HL-60 (cell line): ENCODE measurements around the gene TAGLN3.

ENCODE experiments used
- DNase-seq, 2 experiments: peaks; one replicate each; pipeline ENCODE4 v3.0.0-alpha.2; 2010 to 2020; ENCODE audit warnings: low read depth in 1 of 2, low spot score in 1 of 2
- H3K27ac ChIP-seq: fragments of 250-450 bp; sonication (Bioruptor Pico); replicated peaks from 2 replicates; pipeline ENCODE4 v1.5.1; 2020; ENCODE audit warnings: mild to moderate bottlenecking, moderate library complexity
- H3K27me3 ChIP-seq: fragments of 250-450 bp; sonication (Bioruptor Pico); 2 replicates; pipeline ENCODE4 v1.5.1; 2021; ENCODE audit warnings: mild to moderate bottlenecking, moderate library complexity; ENCODE audit not compliant: insufficient read depth, poor library complexity, severe bottlenecking
- H3K4me3 ChIP-seq: replicated peaks from 2 replicates; pipeline ENCODE4 v1.5.1; 2011; ENCODE audit warnings: mild to moderate bottlenecking, control low read depth, low read length; ENCODE audit not compliant: insufficient read depth
- CTCF ChIP-seq: IDR thresholded peaks from one replicate; pipeline ENCODE4 v1.5.1; 2011; ENCODE audit warnings: low read length, control low read depth, inconsistent platforms; ENCODE audit not compliant: insufficient read depth
- GABPA ChIP-seq: IDR thresholded peaks from 2 replicates; pipeline ENCODE4 v1.6.1; 2012; ENCODE audit warnings: low read depth
- POLR2AphosphoS5 ChIP-seq: IDR thresholded peaks from 2 replicates; pipeline ENCODE4 v1.6.1; 2012; ENCODE audit warnings: low read depth
- REST ChIP-seq: IDR thresholded peaks from 2 replicates; pipeline ENCODE4 v1.6.1; 2012; ENCODE audit warnings: low read depth; ENCODE audit not compliant: insufficient replicate concordance
- SPI1 ChIP-seq: IDR thresholded peaks from 2 replicates; pipeline ENCODE4 v1.6.1; 2012; ENCODE audit warnings: low read depth, mild to moderate bottlenecking, borderline replicate concordance

TAGLN3 gene

DNA sequence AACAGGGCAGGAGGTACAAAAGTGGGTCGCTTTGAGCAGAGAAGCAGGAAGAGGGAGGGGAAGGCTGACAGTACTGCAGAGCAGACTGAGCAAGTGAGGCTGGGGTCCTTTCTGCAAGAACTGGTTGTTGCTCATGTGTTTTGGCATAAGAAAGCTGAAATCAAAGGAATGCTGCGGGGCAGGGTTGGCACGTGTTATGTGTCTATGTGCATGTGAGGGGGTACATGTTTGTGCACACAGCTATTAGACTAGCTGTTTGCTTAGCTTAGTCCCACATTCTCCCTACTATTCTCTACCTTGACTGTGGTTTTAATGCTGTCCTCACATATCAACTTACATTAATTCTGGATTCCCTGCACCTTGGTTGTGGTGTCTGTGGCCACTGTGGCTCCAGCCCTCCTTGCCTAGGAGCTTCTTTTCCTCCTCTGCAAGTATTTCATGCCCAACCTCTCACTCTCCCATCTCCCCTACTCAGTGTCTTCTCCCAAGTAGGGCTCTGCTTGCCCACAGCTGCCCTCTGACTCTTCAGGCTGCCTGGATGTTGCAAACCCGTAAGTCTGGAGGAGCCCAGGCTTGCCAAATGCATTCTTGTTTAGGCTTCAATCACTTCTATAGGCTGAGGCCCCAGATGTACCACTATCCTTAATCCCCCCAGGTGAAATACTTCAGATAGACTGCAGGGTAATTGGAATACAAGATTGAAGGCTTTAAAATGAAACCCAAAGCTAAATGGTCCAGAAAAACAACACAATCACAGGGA lies 4.8 kb downstream of the TAGLN3 start:
- H3K4me3 ChIP-seq, result no peak overlapping the region
- peaks cover 16% of the 10 kb centered on the region for H3K27me3 ChIP-seq
- DNase-seq, result no peak
- TF ChIP-seq GABPA, result no peak
- TF ChIP-seq REST, result no peak
- no peak for TF ChIP-seq CTCF
- TF ChIP-seq POLR2AphosphoS5, result no peak
- no peak for TF ChIP-seq SPI1
- no peak overlapping the region for H3K27ac ChIP-seq

DNA sequence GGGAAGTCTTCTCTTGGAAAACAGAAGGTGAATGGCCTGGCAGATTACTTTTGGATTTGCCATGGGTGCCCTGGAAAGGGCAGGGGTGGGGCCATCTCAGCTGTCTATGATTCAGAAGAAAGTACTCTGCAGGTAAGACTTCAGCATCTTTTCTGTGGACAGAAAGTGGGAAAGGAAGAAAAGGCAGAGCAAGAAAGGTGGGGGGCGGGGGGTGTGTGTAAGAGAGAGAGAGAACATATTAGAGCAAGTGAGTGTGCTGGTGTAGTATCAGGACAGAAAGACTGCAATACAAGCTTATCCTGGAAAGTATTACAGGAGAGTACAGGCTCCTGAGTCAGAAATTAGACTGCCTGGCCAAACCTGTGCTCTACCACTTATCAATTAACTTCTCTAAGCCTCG lies 5.5 kb downstream of the TAGLN3 start:
- Histone ChIP-seq H3K27ac (no peak overlapping the region), H3K4me3 (no peak overlapping the region), H3K27me3 (peaks cover 12% of the 10 kb centered on the region)
- TF ChIP-seq REST (no peak), POLR2AphosphoS5 (no peak), CTCF (no peak), GABPA (no peak), SPI1 (no peak)
- DNase-seq, result no peak

- no peak for TF ChIP-seq POLR2AphosphoS5
- no peak for TF ChIP-seq SPI1
- no peak for TF ChIP-seq GABPA
- TF ChIP-seq CTCF, result no peak
- no peak for TF ChIP-seq REST
Measured at GRCh38 chr3:112004669-112005068, 5.9 kb downstream of the TAGLN3 start.

More at GRCh38 chr3:112004669-112005068, 5.9 kb downstream of the TAGLN3 start:
- no peak for DNase-seq
- no peak overlapping the region for H3K27ac ChIP-seq
- H3K27me3 ChIP-seq, result peaks cover 8% of the 10 kb centered on the region
- H3K4me3 ChIP-seq, result no peak overlapping the region
